Heart left ventricle (tissue), 16 donors: Measurements from ENCODE around the gene RPRD1B. TPM values are rescaled to one million over a fixed set of nuclear protein-coding genes. Genes with fewer than 3 reads are reported as not detected.
A peak's percentile ranks its signal among the peaks of the same experiment; 100 is the strongest.
"Not testable (repeated sequence)": the region's sequence is repeated elsewhere in the genome, so short reads cannot be mapped to it uniquely, and the experiment has no call there.

Experiments used
- ATAC-seq, 4 donors: fragments of 200-7000 bp; cut with Tn5 transposase; one replicate each; pipeline ENCODE4 v1.9.1; 2020 to 2022; ENCODE audit warnings: moderate library complexity in 4 of 4, mild to moderate bottlenecking in 3 of 4, moderate number of reproducible peaks in 1 of 4
- DNase-seq, 5 donors: peaks; one replicate each; pipeline ENCODE4 v3.0.0-alpha.2; 2020
- H3K27ac ChIP-seq, 12 donors: fragments of 200-600 bp; sonication (generic) in 4 of 12; one replicate each; pipeline versions ENCODE4 v1.5.0 to v1.8.0; 2016 to 2022; ENCODE audit warnings: mild to moderate bottlenecking in 2 of 12
- H3K27me3 ChIP-seq, 9 donors: fragments of 200-600 bp; sonication (generic) in 2 of 9; one replicate each; pipeline versions ENCODE4 v1.5.1 to v1.8.0; 2016 to 2022; ENCODE audit warnings: mild to moderate bottlenecking in 3 of 9
- H3K36me3 ChIP-seq, 9 donors: fragments of 200-600 bp; sonication (generic) in 2 of 9; one replicate each; pipeline versions ENCODE4 v1.5.0 to v1.8.0; 2018 to 2022; ENCODE audit warnings: mild to moderate bottlenecking in 2 of 9
- H3K4me1 ChIP-seq, 12 donors: fragments of 200-600 bp; sonication (generic) in 4 of 12; one replicate each; pipeline versions ENCODE4 v1.5.0 to v1.8.0; 2016 to 2022; ENCODE audit warnings: mild to moderate bottlenecking in 3 of 12
- H3K4me3 ChIP-seq, 12 donors: fragments of 200-600 bp; sonication (generic) in 4 of 12; one replicate each; pipeline versions ENCODE4 v1.5.0 to v1.8.0; 2017 to 2022; ENCODE audit warnings: mild to moderate bottlenecking in 9 of 12, moderate library complexity in 4 of 12
- H3K9me3 ChIP-seq, 12 donors: fragments of 200-600 bp; sonication (generic) in 4 of 12; one replicate each; pipeline versions ENCODE4 v1.5.0 to v1.8.0; 2016 to 2022; ENCODE audit warnings: mild to moderate bottlenecking in 1 of 12
- CTCF ChIP-seq, 12 donors: fragments of 200-600 bp; sonication (generic) in 4 of 12; IDR thresholded peaks; one replicate each; pipeline versions ENCODE4 v1.5.0 to v1.8.0; 2018 to 2022; ENCODE audit warnings: antibody characterized with exemption in 12 of 12, mild to moderate bottlenecking in 5 of 12
- POLR2A ChIP-seq, 2 donors: fragments of 450-650 bp; IDR thresholded peaks; one replicate each; pipeline ENCODE4 v1.6.1; 2017; ENCODE audit warnings: antibody characterized with exemption in 2 of 2, mild to moderate bottlenecking in 2 of 2, moderate library complexity in 2 of 2
- WGBS, 4 donors: extraction: QIAGEN DNeasy Blood & Tissue Kit in 2 of 4; methylation state at CpG; one replicate each; pipeline versions ENCODE4 v1.1.5 to v1.1.7; 2013 to 2018; 5-methylcytosine and 5-hydroxymethylcytosine counted together
- intact Hi-C, 10 donors: fragments of 100-400 bp; cut with DNase I; formaldehyde crosslinking; loops; one replicate each; pipeline versions ENCODE4 v1.11.1 to v1.14.2; 2022
- polyA plus RNA-seq, 2 donors: library from polyadenylated mRNA; stranded (reverse); fragments of 200-250 nt; gene quantifications; one replicate each; pipeline ENCODE4 v1.2.3, GENCODE V29; 2013
- total RNA-seq, 9 donors: library from RNA; depleted of rRNA in 2 of 9; stranded (reverse); fragments of >200 nt in 2 of 9; fragmentation: NEBNext Ultra II Directional in 3 of 9; extraction: Animal tissue kit (Norgen Biotek cat#: 25700) in 3 of 9; gene quantifications; one replicate each; pipeline versions ENCODE4 v1.1.0 to v1.2.4, GENCODE V29; 2016 to 2023
- donor health status: ischemic (EF 13 %, LVEDD 7.1; RV severe dilation, severe dysfunction).
- donor health status: healthy with polysubstance abuse.
- donor health status: DM: no; HTN: yes; CAD: no.
- donor health status: DM: no; HTN: no; CAD: no.
- donor health status: ischemic (EF 25% LVEDD 6.9; RV normal size, moderate dysfunction).
- donor health status: ischemic (EF 25% LVEDD 5.7; RV mildly dilated, moderate dysfunction).
- donor health status: healthy.
- donor health status: DM: yes; HTN: yes; CAD: no.
- donor health status: ischemic (EF 35%, LVEDD 5.7; RV mildly dilated, moderate dysfunction).
- donor health status: nonischemic (EF 11% LVEDD 7.7; RV severe dilation, severe dysfunction).
- donor health status: DM: yes; HTN: yes; CAD: no.
- donor health status: PGD.
- donor health status: ischemic (EF 29% LVEDD 5.4; RV normal size, mild dysfunction).
- donor health status: nonischemic (EF 23%, LVEDD 6.1; RV moderate dilation, normal function).

The RPRD1B gene
- total and polyA plus RNA-seq, 11 donors: 9.1 to 60.2 (median 41.8) TPM

GRCh38 chr20:38093641-38094077 is 60.1 kb downstream of the RPRD1B start:
- no peak for ATAC-seq
- intact Hi-C loops: no loop called here

GRCh38 chr20:38094373-38094891 is 60.9 kb downstream of the RPRD1B start:
- peak in 4 of 5 donors; percentile 51 to 74 (median 62) for DNase-seq
- ATAC-seq: peak in 3 of 4 donors; percentile 62 to 68 (median 64)
- Histone ChIP-seq H3K27me3 (no peaks in the 10 kb centered on the region), H3K36me3 (peaks cover 0 to 20% (median 15%) of the 10 kb centered on the region in 9 donors), H3K27ac (peak overlapping the region in 11 of 12 donors; percentile 19 to 92 (median 69)), H3K4me1 (peaks cover 8 to 61% (median 49%) of the 10 kb centered on the region in 12 donors), H3K9me3 (peaks cover 0 to 4% (median 0%) of the 10 kb centered on the region in 12 donors), H3K4me3 (no peak overlapping the region)
- intact Hi-C loops: no loop called here
- WGBS, 4 donors: 19 to 52% (median 41%) methylated on average over 1 of the region's 1 CpG
- TF ChIP-seq POLR2A (IDR thresholded peaks at IDR 0.05) (no peak), CTCF (IDR thresholded peaks at IDR 0.05) (no peak)

More at GRCh38 chr20:38093641-38094077, 60.1 kb downstream of the RPRD1B start:
- H3K27ac ChIP-seq: peak overlapping the region in 10 of 12 donors; percentile 13 to 92 (median 70)
- H3K4me1 ChIP-seq: peaks cover 8 to 56% (median 49%) of the 10 kb centered on the region in 12 donors
- TF ChIP-seq POLR2A (IDR thresholded peaks at IDR 0.05) (no peak), CTCF (IDR thresholded peaks at IDR 0.05) (no peak)
- no peaks in the 10 kb centered on the region for H3K27me3 ChIP-seq
- peaks cover 0 to 27% (median 20%) of the 10 kb centered on the region in 9 donors for H3K36me3 ChIP-seq
- H3K9me3 ChIP-seq: no peaks in the 10 kb centered on the region
- no peak overlapping the region for H3K4me3 ChIP-seq
- WGBS, 4 donors: 95 to 97% (median 96%) methylated on average over 8 of the region's 8 CpGs
- DNase-seq: no peak

GRCh38 chr20:38095017-38095686 is 61.6 kb downstream of the RPRD1B start:
- Histone ChIP-seq H3K36me3 (peaks cover 0 to 13% (median 8%) of the 10 kb centered on the region in 9 donors), H3K27me3 (no peaks in the 10 kb centered on the region), H3K4me3 (no peak overlapping the region), H3K9me3 (peaks cover 0 to 7% (median 0%) of the 10 kb centered on the region in 12 donors), H3K27ac (peak overlapping the region in 10 of 12 donors; percentile 42 to 92 (median 70)), H3K4me1 (peaks cover 8 to 61% (median 49%) of the 10 kb centered on the region in 12 donors)
- 56 to 64% (median 60%) methylated on average over 7 of the region's 7 CpGs for WGBS, 4 donors
- peak in 3 of 4 donors; percentile 15 to 40 (median 37) for ATAC-seq
- TF ChIP-seq CTCF (IDR thresholded peaks at IDR 0.05) (no peak), POLR2A (IDR thresholded peaks at IDR 0.05) (no peak)
- intact Hi-C loops: no loop called here
- peak in 1 of 5 donors; percentile 26 for DNase-seq

GRCh38 chr20:38098952-38099351 is 65.4 kb downstream of the RPRD1B start:
- 53 to 75% (median 55%) methylated on average over 1 of the region's 1 CpG for WGBS, 4 donors
- peak overlapping the region in 1 of 12 donors; percentile 39 for H3K27ac ChIP-seq
- intact Hi-C loops: no loop called here

GRCh38 chr20:38102206-38102605 is 68.7 kb downstream of the RPRD1B start:
- H3K36me3 ChIP-seq, H3K27me3 ChIP-seq, H3K4me3 ChIP-seq, DNase-seq, ATAC-seq, intact Hi-C loops, H3K27ac ChIP-seq: not testable (repeated sequence)
- Histone ChIP-seq H3K9me3 (peaks cover 0 to 19% (median 0%) of the 10 kb centered on the region in 12 donors), H3K4me1 (peaks cover 0 to 12% (median 0%) of the 10 kb centered on the region in 12 donors)
- WGBS, 4 donors: 88 to 92% (median 90%) methylated on average over 5 of the region's 5 CpGs

More at GRCh38 chr20:38098952-38099351, 65.4 kb downstream of the RPRD1B start:
- TF ChIP-seq CTCF (IDR thresholded peaks at IDR 0.05) (no peak), POLR2A (IDR thresholded peaks at IDR 0.05) (no peak)
- H3K9me3 ChIP-seq: peaks cover 0 to 19% (median 0%) of the 10 kb centered on the region in 12 donors
- no peaks in the 10 kb centered on the region for H3K36me3 ChIP-seq
- ATAC-seq (no peak), DNase-seq (no peak)
- peaks cover 4 to 30% (median 20%) of the 10 kb centered on the region in 12 donors for H3K4me1 ChIP-seq
- no peak overlapping the region for H3K4me3 ChIP-seq
- H3K27me3 ChIP-seq: no peaks in the 10 kb centered on the region
